Body of pancreas (tissue), 4 donors: ENCODE results near the gene RASA3. TPM values are rescaled to one million over a fixed set of nuclear protein-coding genes. Genes with fewer than 3 reads are reported as not detected.
A peak's percentile ranks its signal among the peaks of the same experiment; 100 is the strongest.
"Not testable (repeated sequence)": the region's sequence is repeated elsewhere in the genome, so short reads cannot be mapped to it uniquely, and the experiment has no call there.

Experiments used
- ATAC-seq: fragments of 150-250 bp; one replicate; pipeline ENCODE4 v1.9.1; 2016
- DNase-seq, 4 donors: peaks; one replicate each; pipeline ENCODE4 v3.0.0-alpha.2; 2019
- H3K27ac ChIP-seq, 4 donors: fragments of 200-600 bp; sonication (generic); 1 replicate in 3 of 4; 2 replicates in 1 of 4; pipeline versions ENCODE4 v1.5.1 to v1.6.1; 2016 to 2019; ENCODE audit warnings: mild to moderate bottlenecking in 1 of 4, mixed read lengths in 1 of 4, moderate library complexity in 1 of 4
- H3K27me3 ChIP-seq, 2 donors: fragments of 200-600 bp; sonication (generic); one replicate each; pipeline ENCODE4 v1.6.0; 2016; ENCODE audit warnings: mild to moderate bottlenecking in 1 of 2
- H3K36me3 ChIP-seq, 2 donors: fragments of 200-600 bp; sonication (generic); replicated peaks in 1 of 2; 2 replicates each; pipeline ENCODE4 v1.5.1; 2016; ENCODE audit warnings: low read depth in 2 of 2; ENCODE audit not compliant: insufficient read depth in 1 of 2
- H3K4me1 ChIP-seq: fragments of 200-600 bp; sonication (generic); one replicate; pipeline ENCODE4 v1.6.0; 2016
- H3K4me3 ChIP-seq, 2 donors: fragments of 200-600 bp; sonication (generic); 1 replicate in 1 of 2; 2 replicates in 1 of 2; pipeline ENCODE4 v1.5.1; 2016 to 2019
- H3K9me3 ChIP-seq, 3 donors: fragments of 200-600 bp; sonication (generic); 1 replicate in 2 of 3; 2 replicates in 1 of 3; pipeline ENCODE4 v1.5.1; 2016
- CTCF ChIP-seq, 7 experiments: fragments of 450-650 bp in 4 of 7; fragments of 200-600 bp in 3 of 7; sonication (generic) in 3 of 7; IDR thresholded peaks; one replicate each; pipeline ENCODE4 v1.5.1; 2016 to 2019; ENCODE audit warnings: antibody characterized with exemption in 7 of 7
- POLR2A ChIP-seq, 3 donors: fragments of 450-650 bp; IDR thresholded peaks; one replicate each; pipeline ENCODE4 v1.6.1; 2016; ENCODE audit warnings: antibody characterized with exemption in 3 of 3, mild to moderate bottlenecking in 2 of 3
- WGBS, 2 donors: methylation state at CpG; one replicate each; pipeline ENCODE4 v1.1.5; 2017; 5-methylcytosine and 5-hydroxymethylcytosine counted together
- intact Hi-C: fragments of 100-400 bp; cut with DNase I; formaldehyde crosslinking; loops from one replicate; pipeline ENCODE4 v1.15.1; 2023
- total RNA-seq, 2 donors: library from RNA; depleted of rRNA; stranded (reverse); fragments of >200 nt; gene quantifications; one replicate each; pipeline ENCODE4 v1.1.0, GENCODE V29; 2016

The RASA3 gene
- total RNA-seq, 2 donors from 2014 or later = 10.2 to 19.2 TPM

- DNase-seq = peak in 3 of 4 donors; percentile 36 to 43 (median 42)
- no peaks in the 10 kb centered on the region for H3K27me3 ChIP-seq
- H3K4me3 ChIP-seq = no peak overlapping the region
- 38 to 39% methylated on average over 13 of the region's 14 CpGs for WGBS, 2 donors
- intact Hi-C loops = no loop called here
- H3K4me1 ChIP-seq = peaks cover 26% of the 10 kb centered on the region
- ATAC-seq = peak; percentile 69
- TF ChIP-seq POLR2A (IDR thresholded peaks at IDR 0.05) (peak in 1 of 3 donors; percentile 2), CTCF (IDR thresholded peaks at IDR 0.05) (no peak)
- no peaks in the 10 kb centered on the region for H3K36me3 ChIP-seq
- no peaks in the 10 kb centered on the region for H3K9me3 ChIP-seq
- peak overlapping the region; percentile 73 to 83 (median 80) for H3K27ac ChIP-seq
Observed at GRCh38 chr13:114119196-114119595, 13.2 kb downstream of the RASA3 start.

- TF ChIP-seq CTCF (IDR thresholded peaks at IDR 0.05) (no peak), POLR2A (IDR thresholded peaks at IDR 0.05) (peak in 1 of 3 donors; percentile 14)
- intact Hi-C loops = no loop called here
- peak; percentile 63 to 75 (median 70) for DNase-seq
- 2 to 12% methylated on average over 10 to 11 of the region's 11 CpGs for WGBS, 2 donors
- Histone ChIP-seq H3K36me3 (no peaks in the 10 kb centered on the region), H3K27ac (peak overlapping the region; percentile 73 to 83 (median 80)), H3K9me3 (no peaks in the 10 kb centered on the region), H3K4me3 (no peak overlapping the region), H3K27me3 (no peaks in the 10 kb centered on the region), H3K4me1 (peaks cover 26% of the 10 kb centered on the region)
- ATAC-seq = peak; percentile 91
Observed at GRCh38 chr13:114118511-114119123, 13.8 kb downstream of the RASA3 start.

DNA sequence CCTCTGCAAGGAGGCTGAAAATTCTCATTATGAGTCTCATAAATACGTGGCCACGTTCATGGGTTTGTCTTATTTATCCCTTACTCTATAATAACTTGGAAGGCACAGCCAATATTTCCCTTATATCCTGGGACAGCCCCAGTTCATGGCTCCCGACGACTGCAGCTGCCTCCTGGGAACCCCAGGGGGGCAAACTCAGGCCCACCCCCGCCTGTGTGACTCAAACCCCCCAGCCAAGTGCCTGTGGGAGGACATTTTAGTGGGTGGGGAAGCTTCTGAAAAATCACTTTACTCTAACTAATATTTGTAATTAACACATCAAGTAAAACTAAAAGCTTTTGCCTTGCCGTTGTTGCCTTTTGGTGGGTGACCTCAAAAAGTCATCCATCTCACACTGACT, 14.3 kb downstream of the RASA3 start:
- no peaks in the 10 kb centered on the region for H3K36me3 ChIP-seq
- DNase-seq = peak in 1 of 4 donors; percentile 3
- intact Hi-C loops = no loop called here
- 51 to 55% methylated on average over 6 of the region's 6 CpGs for WGBS, 2 donors
- H3K9me3 ChIP-seq = no peaks in the 10 kb centered on the region
- no peak overlapping the region for H3K27ac ChIP-seq
- no peak for TF ChIP-seq CTCF (IDR thresholded peaks at IDR 0.05)
- no peak for TF ChIP-seq POLR2A (IDR thresholded peaks at IDR 0.05)
- no peaks in the 10 kb centered on the region for H3K27me3 ChIP-seq
- no peak overlapping the region for H3K4me3 ChIP-seq
- no peak for ATAC-seq
- H3K4me1 ChIP-seq = peaks cover 26% of the 10 kb centered on the region

GRCh38 chr13:114117341-114117874, 15.0 kb downstream of the RASA3 start:
- intact Hi-C loops, H3K36me3 ChIP-seq, H3K27me3 ChIP-seq, H3K27ac ChIP-seq, ATAC-seq, H3K4me3 ChIP-seq, H3K9me3 ChIP-seq, DNase-seq: not testable (repeated sequence)
- H3K4me1 ChIP-seq = peaks cover 26% of the 10 kb centered on the region
- 83 to 86% methylated on average over 19 to 20 of the region's 20 CpGs for WGBS, 2 donors

DNA sequence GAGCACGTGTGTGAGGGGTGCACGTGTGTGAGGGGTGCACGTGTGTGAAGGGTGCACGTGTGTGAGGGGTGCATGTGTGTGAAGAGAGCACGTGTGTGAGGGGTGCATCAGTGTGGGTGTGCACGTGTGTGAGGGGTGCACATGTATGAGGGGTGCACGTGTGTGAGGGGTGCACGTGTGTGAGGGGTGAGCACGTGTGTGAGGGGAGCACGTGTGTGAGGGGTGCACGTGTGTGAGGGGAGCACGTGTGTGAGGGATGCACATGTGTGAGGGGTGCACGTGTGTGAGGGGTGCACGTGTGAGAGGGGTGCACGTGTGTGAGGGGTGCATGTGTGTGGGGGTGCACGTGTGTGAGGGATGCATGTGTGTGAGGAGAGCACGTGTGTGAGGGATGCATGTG, 15.7 kb downstream of the RASA3 start:
- WGBS, 2 donors = 85 to 86% methylated on average over 16 to 17 of the region's 17 CpGs
- H3K27me3 ChIP-seq = no peaks in the 10 kb centered on the region
- ATAC-seq (no peak), DNase-seq (no peak)
- intact Hi-C loops = no loop called here
- TF ChIP-seq CTCF (IDR thresholded peaks at IDR 0.05) = no peak
- no peak for TF ChIP-seq POLR2A (IDR thresholded peaks at IDR 0.05)
- H3K36me3 ChIP-seq = no peaks in the 10 kb centered on the region
- H3K9me3 ChIP-seq = no peaks in the 10 kb centered on the region
- no peak overlapping the region for H3K4me3 ChIP-seq
- H3K4me1 ChIP-seq = peaks cover 26% of the 10 kb centered on the region
- no peak overlapping the region for H3K27ac ChIP-seq
